Stimulated activated naive CD4-positive, alpha-beta T cell (primary cell): ENCODE results near the gene HABP4.

ENCODE experiments used
- DNase-seq, 6 experiments: peaks; one replicate each; lab custom pipeline; 2025; lab: John Stamatoyannopoulos, UW

The HABP4 gene

DNA sequence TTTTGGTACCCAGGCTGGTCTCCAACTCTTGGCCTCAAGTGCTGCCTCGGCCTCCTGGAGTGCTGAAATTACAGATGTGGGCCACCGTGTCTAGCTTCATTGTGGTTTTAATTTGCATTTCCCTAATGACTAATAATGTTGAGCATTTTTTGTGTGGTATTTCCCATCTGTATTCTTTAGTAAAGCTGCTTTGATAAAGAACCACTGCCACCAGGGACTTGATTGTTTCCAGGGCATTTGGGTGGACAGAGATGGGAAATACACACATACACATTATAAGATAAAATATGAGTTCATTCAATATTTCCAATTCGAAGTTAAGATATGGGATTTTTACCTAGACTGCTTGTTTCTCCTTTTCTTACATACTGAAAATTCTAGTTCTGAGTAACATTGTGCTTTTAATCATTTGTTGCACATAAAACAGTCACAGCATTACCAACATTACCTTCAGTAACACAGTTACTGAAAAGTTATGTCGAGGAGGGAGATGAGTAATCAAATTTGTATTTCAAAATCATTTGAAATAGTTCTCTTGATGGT lies 28.9 kb downstream of the HABP4 start:
- DNase-seq: no peak

DNA sequence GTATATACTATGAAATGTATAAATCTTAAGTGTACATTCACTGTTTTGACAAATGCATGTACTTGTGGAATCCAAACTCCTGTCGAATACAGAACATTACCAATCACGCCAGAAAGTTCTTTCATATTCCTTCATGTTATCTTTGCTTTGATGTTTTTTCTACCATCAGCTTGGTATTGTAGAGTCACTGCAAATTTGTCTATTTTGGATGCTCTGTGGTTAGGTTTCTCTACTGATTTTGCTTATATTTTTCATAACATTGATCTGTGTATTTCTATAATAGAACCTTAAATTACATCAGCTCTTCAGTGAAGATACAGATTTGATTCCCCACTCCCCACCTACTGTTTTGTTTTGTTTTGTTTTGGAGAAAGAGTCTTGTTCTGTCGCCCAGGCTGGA lies 30.8 kb downstream of the HABP4 start:
- no peak for DNase-seq

DNA sequence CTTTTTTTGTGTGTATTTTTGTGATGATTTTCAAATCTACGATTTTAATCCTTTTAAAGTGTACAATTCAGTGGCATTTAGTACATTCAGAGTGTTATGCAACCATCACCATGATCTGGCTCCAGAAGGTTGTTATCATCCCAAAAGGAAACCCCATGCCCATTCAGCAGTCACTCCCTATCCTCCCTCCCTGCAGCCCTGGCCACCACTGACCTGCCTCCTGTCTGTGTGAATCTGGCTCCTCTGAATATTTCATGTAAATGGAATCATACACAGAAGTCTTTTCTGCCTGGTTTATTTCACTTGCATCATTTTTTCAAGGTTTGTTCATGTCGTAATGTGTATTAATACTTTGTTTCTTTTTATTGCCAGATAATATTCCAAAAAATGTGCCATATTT lies 32.5 kb downstream of the HABP4 start:
- DNase-seq: no peak

DNA sequence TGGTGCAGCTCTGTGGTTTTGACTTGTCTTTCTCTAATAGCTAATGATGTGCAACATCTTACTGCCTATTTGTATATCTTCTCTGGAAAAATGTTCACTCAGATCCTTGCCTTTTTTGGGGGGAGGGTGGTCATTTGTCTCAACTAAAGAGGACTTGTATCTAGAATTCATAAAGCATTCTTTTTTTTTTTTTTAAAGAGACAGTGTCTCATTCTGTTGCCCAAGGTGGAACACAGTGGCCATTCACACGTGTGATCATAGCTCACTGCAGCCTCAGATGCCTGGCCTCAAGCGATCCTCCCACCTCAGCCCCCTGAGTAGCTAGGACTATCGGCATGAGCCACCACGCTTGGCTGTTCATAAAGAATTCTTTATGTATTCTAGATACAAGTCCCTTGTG lies 33.2 kb downstream of the HABP4 start:
- no peak for DNase-seq

DNA sequence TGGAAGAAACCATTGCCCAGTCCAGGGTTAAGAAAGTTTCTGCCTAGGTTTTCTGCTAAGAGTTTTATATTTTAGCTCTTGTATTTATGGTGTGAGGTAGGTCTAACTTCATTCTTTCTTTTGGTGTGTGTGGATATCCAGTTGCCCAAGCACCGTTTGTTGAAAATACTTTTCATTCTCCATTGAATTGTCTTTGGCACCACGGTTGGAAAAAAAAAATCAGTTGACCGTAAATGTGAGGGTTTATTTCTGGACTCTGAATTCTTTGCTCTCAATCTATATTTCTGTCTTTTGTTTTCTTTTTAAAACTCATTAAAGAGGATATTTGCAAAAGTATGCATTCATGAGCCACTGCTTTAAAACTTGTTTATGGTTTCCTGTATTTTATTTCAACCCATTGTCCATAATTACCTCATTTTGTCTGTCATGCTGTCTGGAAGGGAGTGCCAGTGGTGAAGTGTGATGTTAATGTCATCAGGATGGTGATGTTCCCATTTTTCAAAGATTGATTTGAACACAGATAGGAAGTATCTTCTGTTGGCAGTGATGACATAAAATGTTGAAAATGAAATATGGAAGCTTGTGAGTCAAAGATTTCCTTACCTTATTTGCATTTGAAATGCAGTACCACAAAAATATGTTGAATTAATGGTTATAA lies 33.9 kb downstream of the HABP4 start:
- no peak for DNase-seq

DNA sequence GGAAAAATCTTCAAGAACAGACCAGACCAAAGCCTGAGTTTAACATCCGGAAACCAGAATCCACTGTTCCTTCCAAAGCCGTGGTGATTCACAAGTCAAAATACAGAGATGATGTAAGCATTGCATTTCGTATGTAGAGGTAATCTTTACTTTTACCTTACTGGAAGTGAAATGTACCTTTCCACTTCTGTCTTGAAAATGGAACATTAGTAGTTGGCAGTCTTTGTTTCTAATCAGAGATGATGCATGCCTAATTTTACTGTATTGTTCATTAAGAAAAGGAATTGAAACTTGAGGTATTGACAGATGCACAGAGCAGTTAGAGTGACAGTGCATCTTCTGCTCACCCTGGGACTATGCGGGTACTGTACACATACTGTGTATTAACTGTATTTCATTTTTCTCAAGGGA lies 34.6 kb downstream of the HABP4 start:
- DNase-seq: no peak

DNA sequence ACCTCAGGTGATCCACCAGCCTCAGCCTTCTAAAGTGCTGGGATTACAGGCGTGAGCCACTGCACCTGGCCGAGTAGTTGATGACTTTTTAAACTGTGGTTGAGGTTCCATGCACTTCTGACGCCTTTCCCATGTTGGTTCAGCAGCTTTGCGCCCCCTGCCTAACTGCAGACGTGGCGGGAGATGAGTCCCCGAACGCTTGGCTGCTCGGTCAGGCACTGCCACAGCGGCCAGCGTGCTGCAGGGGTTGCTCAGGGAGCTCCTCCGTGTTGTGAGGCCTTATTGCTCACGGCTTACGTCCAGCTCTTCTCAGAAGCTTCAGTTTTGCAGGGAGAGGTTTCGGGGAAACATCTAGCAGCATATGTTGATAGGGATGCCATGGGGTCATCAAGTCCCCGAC lies 35.3 kb downstream of the HABP4 start:
- DNase-seq: no peak

DNA sequence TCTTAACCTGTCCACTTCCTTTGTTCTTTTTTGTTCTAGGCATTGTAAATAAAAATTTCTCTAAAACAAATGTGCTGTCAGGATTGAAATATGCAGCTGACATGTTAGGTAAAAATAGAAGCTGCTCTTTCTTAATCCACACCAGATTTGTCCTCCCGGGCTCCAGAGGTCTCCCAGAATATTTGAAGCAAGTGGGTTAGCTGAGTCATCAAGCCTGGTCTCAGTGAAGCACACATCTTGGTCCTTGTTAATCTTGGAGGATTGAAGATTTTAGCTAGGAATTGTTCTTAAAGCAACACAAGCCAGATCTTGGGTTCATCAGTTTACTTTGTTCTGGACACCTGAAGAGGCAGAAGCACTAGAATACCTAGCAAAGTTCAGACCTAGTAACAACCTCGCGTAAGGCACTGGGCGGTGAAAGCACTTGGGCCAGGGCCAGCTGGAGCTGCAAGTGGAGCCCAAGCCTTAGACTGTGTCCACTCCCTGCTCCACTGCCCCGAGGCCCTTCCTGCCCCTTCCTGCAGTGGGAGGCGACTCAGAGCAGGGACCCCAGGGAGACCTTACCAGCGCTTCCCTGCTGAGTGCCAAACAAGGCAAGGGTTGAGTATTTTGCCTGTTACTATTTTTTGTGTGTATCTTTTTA lies 36.5 kb downstream of the HABP4 start:
- DNase-seq: no peak

DNA sequence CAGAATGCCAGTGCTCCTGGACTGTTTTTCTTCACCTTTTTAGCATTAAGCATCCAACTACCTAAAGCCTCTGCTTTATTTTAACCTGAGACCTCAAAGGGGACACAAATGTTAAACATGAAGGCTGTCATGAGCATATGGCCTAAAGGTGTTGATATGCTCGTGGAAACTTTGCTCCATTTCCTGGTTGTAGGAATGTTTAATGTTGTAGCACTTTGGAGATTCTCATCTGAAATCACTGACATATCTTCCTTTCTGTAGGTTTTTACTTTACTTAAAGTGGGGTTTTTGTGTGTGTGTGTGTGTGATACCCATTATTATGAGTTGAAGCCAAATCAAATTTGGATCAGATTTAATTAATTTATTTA lies 37.0 kb downstream of the HABP4 start:
- DNase-seq: no peak

DNA sequence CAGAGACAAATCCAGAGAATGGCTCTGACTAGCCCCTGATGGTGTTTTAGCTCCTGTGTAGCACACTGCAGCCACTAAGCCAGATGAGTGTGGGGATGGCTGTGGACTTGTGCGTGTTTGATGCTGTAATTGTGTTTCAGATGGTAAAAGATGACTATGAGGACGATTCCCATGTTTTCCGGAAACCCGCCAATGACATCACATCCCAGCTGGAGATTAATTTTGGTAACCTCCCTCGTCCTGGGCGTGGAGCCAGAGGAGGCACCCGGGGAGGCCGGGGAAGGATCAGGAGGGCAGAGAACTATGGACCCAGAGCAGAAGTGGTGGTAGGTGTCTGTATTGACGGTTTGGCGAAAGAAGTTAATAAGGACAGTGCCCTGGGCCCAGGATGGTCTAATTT lies 38.0 kb downstream of the HABP4 start:
- DNase-seq: no peak

DNA sequence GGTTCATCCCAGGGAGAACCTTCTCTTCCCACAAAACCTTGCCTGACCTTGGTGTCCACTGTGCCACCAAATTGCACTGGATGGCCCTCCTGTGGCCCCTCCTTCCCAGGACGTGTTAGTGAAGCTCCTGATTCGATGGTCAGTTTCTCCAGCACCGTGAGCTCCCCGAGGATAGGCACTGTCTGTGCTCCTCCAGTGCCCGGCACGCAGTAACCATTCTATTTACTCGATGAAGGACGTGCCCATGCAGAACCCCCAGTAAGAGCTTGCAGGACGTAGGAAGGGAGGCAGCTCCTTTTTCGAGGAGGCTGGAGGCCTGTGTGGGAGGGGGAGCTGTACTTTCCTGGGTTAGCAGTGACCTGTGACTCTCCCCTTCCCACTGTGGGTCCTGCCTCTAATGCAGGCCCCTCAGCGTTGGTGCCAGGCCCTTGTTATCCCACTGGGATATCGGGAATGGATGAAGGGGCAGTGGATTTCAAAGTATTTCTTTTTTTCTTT lies 39.6 kb downstream of the HABP4 start:
- DNase-seq: no peak

DNA sequence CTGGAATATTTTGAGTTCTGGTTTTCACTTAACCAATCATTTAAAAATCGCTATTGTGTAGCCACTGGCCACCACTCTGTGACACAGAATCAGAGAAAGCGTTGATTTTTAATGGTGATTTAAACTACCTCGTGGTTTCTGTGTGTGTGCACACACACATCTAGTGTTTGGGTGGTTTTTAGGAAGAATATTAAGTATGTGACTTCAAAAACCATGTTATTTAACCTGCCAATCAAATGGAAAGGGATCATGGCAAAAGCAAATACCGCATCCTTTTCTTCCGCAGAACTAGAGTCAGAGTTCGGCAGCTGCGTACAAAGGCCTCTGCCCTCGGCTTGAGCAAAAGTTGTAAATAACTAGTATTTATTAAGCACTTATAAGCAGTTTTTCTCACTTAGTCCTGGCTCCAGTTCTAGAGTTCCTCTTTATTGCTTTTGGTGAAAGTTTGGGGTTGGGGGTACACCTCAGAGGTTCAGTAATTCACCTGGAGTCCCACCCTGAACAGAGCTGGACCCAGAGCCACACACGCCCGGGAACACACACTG lies 40.6 kb downstream of the HABP4 start:
- DNase-seq: no peak

DNA sequence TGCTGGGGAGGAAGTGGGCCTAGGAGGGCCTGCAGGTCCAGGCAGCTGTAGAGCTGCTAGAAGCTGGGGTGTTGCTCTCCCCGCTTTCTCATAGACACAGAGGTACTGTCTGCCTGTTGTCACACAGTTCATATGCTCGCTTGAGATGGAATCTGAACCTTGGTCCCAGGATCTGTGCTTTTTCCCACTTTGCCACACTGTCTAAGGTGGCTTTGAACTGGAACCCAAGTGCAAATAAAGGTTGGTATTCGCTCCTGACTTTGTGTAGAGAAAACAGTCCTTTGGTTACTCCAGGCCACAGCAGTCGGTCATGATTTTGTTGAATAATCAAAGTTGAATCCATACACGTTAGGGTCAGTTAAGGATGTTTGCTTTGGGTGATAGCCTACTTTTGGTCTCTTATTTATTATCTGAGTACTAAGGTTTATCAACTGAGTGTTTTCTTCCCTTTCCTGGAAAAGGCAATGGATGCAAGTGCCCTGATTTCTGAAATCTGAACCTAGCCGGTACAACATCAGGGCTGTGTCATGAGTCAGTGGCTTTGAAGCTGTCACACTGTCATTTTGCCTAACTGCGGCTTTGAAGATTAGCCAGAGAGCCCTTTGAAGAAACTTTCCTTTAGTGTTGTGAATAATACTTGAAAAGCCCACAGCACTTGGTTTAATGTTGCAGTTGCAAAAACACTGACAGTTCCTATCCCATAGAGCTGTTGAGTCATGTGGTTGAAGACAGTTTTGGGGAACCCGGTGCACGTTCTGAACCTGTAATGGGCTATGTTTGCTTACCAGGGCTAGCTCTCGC lies 41.3 kb downstream of the HABP4 start:
- no peak for DNase-seq

DNA sequence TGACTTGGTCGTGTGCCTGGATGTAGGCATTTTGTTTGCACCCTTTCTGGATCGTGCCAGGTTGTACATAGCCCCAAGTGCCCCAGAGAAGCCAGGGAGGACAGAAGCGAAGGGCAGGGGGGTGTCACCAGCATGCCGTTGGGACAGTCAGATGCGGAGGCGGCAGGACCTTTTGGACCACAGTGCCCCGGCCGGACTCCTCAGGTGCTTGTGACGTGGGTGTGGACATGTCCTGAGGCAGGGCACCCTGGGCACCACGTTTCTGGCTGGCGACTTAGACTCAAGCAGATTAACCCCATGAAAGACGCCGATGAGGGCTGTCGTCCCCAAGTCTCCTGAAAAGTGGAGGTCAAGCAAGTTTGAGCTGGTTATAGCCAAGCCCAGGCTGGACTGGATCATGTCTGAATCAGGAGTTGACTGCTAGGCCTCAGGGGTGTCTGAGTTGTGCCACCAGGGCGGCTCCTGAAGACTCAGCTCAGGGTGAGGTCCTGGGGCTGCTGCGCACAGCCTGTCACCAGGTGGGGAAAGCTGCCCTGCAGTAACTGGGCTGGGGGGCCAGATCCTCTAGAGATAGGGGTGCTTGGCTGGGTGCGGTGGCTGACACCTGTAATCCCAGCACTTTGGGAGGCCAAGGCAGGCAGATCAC lies 42.0 kb downstream of the HABP4 start:
- no peak for DNase-seq

DNA sequence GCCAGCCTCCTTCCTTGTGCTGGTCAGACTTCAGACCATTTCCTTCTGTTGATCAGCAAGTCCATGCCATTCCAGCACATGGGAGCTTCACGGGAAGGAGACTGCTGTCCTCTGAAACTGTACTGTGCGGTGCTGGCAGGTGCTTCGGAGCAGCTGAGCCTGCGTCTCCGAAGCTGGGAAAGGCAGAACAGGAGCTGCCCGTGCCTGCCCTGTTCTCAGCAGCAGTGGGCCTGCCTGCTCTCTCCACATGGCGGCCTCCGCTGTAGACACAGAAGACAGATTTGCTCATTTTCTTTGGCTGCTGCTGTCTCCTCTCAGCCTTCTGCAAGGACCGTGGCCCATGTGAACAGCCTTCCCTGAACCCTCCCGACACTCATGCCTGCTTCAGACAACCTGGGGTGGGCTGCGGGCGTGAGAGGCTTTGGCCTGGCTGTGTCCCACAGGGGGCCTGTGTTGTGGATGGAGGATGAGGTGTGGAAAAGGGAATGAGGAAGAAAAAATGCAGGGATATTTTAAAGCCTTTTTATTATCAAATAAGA lies 43.1 kb downstream of the HABP4 start:
- no peak for DNase-seq

DNA sequence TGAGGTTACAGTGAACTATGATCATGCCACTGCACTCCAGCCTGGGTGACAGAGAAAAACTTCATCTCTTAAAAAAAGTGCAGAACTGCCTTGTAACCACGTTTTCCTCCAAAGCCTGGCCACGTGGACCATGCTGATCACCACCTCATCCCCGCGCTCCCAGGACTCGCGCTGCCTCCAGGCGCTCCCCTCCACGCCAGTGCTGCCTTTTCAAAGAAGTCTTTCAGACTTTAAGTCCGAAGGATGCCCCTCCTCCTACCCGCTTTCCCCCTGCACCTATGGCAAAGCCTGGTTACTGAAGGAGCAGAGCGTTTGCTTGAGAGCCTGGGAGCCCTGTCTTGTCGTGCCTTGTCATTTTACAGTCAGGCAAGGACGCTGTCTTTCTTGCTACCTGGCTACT lies 43.8 kb downstream of the HABP4 start:
- DNase-seq: no peak

DNA sequence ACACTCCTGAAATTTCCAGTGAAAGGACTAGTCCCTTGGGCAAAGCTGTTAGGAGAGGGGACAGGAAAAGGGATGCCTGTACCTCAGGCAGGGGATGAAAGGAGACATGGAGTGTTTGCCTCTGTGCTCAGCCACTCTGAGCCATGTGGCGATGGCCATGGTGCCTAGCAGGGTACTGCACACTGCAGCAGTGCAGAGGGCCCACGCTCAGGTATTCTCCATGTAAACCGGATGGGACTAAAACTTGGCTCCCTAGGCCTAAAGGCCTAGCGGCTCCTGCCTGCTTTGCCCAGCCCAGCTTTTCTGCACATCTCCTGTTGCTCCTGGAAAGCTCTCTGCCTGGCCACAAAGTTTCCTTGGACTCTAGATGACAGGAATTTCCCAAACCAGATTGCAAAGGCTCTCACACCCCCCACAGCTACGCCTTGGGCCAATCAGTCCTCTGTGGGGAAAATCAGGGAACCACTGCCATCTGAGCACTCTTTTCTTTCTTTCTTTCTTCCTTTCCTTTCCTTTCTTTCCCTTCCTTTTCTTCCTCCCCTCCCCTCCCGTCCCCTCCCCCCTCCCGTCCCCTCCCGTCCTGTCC lies 44.3 kb downstream of the HABP4 start:
- DNase-seq: no peak

DNA sequence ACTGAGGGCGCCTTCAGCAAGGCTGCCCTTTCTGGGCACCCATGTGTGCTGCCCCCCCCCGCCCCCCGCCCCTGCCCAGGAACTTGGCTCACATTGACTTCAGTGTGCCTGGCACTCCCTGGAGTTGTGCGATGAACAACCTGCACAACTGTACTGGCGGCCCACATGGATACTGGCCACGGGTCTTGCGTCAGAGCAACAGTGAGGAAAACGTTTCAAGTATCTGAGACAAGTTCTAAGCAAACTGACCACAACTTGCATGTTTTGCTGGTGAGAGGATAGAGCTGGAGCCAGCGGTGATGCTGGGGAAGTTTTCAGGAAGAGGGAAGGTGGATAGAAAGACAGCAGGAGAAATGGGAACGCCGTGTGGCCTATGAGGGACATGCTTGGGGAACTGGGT lies 45.4 kb downstream of the HABP4 start:
- no peak for DNase-seq

DNA sequence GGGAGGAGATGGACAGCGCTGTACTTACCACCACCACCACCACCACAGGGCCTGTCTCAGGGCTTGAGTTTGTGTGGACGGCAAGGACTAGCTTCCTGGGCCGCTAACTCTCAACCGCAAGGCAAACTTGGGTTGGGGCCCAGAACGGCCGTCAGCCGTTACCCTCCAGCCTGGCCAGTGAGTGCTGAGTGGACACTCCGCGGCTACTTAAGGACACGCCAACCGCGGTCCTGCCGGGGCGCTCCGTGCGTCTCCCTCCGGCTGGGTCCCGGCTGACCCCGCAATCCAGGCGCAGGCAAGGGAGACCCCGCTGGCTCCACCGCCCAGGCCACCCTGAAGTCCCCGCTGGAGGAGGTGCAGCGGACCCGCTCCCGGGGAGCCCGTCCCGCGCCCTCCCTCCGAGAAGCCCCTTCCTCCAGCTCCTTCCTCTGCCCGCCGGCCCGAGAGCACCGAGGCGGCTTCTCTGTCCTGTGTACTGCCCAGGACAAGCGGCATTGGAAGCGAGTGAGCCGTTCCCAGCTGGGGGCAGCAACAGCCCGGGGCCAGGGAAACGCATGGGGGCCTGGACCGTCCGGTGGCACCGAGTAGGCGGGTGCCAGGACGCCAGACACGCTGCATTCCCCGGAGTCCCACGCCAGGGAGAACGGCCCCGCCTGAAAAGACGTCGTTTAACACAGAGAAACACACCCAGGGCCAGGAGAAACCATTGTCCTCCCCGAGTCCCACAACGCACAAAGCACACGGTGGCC lies 46.6 kb downstream of the HABP4 start:
- DNase-seq: no peak

DNA sequence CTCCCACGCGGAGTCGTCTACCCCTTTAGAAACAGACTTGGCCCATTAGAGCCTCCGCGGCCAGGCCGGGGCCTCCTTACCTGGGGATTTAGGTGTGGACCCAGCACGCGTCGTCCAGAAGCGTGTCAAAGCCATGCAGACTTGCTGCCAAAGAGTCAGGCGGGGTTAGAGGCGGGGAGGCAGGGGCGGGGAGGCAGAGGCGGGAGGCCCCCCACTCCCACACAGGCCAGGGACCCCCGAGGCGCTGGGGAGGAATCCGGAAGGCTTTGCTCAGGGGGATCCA lies 47.1 kb downstream of the HABP4 start:
- no peak for DNase-seq

DNA sequence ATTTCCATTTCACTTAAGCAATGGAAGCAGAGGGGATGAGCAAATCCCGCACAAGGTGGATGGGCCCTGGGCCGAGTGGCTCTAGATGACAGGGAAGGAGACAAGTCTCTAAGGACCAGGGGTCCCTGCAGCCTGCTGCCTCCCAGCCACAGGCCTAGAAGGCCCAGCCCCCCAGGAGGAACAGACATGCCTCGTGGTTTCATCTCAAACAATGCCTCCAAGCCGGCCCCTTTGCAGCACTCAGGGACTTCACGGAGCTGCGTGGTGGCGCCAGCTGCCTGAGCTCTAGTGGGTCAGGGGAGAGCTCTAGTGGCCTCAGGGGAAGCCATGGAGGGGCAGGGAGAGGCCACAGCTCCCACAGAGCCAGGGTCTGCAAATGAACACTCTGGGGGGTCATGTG lies 48.8 kb downstream of the HABP4 start:
- no peak for DNase-seq
